GM19193 (cell line): ENCODE measurements around the gene PDGFA.

Source experiments
- POLR2A ChIP-seq: IDR thresholded peaks from 4 replicates; pipeline ENCODE4 v1.6.1; 2011; ENCODE audit not compliant: insufficient read depth, insufficient read length; ENCODE audit errors: extremely low read depth

PDGFA gene

GRCh38 chr7:555551-556160 is 36.0 kb upstream of the PDGFA start:
- no peak for TF ChIP-seq POLR2A

- no peak for TF ChIP-seq POLR2A
These were observed 34.0 kb upstream of the PDGFA start for GRCh38 chr7:553636-554111.

GRCh38 chr7:552868-553635 is 33.4 kb upstream of the PDGFA start:
- TF ChIP-seq POLR2A, result no peak

- TF ChIP-seq POLR2A, result no peak
These were observed 31.4 kb upstream of the PDGFA start for GRCh38 chr7:550881-551614.

- TF ChIP-seq POLR2A, result no peak
These were observed 30.4 kb upstream of the PDGFA start for GRCh38 chr7:549891-550625.

GRCh38 chr7:549066-549890 is 29.6 kb upstream of the PDGFA start:
- no peak for TF ChIP-seq POLR2A

- TF ChIP-seq POLR2A, result no peak
These were observed 28.8 kb upstream of the PDGFA start for GRCh38 chr7:548401-548800.

- TF ChIP-seq POLR2A, result no peak
These were observed 25.8 kb upstream of the PDGFA start for GRCh38 chr7:545470-545869.

- no peak for TF ChIP-seq POLR2A
These were observed 24.9 kb upstream of the PDGFA start for GRCh38 chr7:544338-545221.

GRCh38 chr7:543501-544337 is 24.1 kb upstream of the PDGFA start:
- no peak for TF ChIP-seq POLR2A

- TF ChIP-seq POLR2A, result no peak
These were observed 23.3 kb upstream of the PDGFA start for GRCh38 chr7:542713-543500.
